ENCODE data around the gene GIMAP5.

GRCh38 chr7:150781103-150781502 lies 43.9 kb downstream of the GIMAP5 start:
- no peak for TF ChIP-seq EZH2phosphoT487 (IDR thresholded peaks at IDR 0.05; ENCODE audit: low read length)
- TF ChIP-seq CTCF (IDR thresholded peaks at IDR 0.05; ENCODE audit: low read length) = no peak
- no peak for TF ChIP-seq EZH2 (optimal IDR thresholded peaks at IDR 0.05; ENCODE audit: low read depth, low read length)

All from MM.1S (cell line).